GM06990 (cell line): ENCODE results near the gene IGFBP5.

Source experiments
- DNase-seq: peaks from one replicate; pipeline ENCODE4 v3.0.0-alpha.2; 2011; ENCODE audit not compliant: insufficient read length; ENCODE audit errors: extremely low read depth
- H3K27me3 ChIP-seq: replicated peaks from 2 replicates; pipeline ENCODE4 v1.6.0; 2011; ENCODE audit warnings: low read length; ENCODE audit not compliant: control insufficient read depth, insufficient read depth
- H3K36me3 ChIP-seq: 2 replicates; pipeline ENCODE4 v1.5.1; 2011; ENCODE audit warnings: low read length; ENCODE audit not compliant: control insufficient read depth, insufficient read depth
- H3K4me3 ChIP-seq: replicated peaks from 2 replicates; pipeline ENCODE4 v1.5.1; 2011; ENCODE audit warnings: low read depth, mild to moderate bottlenecking, control low read depth, low read length
- CTCF ChIP-seq: IDR thresholded peaks from 2 replicates; pipeline ENCODE4 v1.5.1; 2011; ENCODE audit warnings: low read length, control low read depth, mild to moderate bottlenecking, inconsistent platforms; ENCODE audit not compliant: insufficient read depth, poor library complexity, severe bottlenecking

Gene IGFBP5

DNA sequence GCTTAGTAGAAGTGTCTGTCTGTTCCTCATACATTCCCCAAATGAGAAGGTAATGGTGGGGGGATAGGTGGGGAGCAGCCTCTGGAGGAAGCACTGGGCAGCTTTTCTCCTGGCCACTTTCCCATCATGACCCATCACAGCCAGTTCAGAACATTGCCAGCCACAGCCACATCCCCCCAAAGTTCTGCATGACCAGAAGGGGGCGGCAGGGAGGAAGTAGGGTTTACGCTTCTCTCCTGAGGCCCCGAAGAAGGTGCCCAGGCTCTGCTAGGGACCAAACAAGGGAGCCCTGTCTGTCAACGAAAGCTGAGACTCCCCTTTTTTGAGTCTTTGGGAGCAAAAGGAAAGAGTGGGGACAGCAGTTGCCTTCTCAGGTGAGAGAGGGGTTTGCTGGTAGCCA lies 7.7 kb downstream of the IGFBP5 start:
- peak; percentile 55 for TF ChIP-seq CTCF
- Histone ChIP-seq H3K36me3 (no peaks in the 10 kb centered on the region), H3K4me3 (no peak overlapping the region), H3K27me3 (peaks cover under 1% of the 10 kb centered on the region)
- DNase-seq = no peak

- no peak for DNase-seq
- Histone ChIP-seq H3K36me3 (no peaks in the 10 kb centered on the region), H3K27me3 (no peaks in the 10 kb centered on the region; the same call in none of the 2 replicates), H3K4me3 (no peak overlapping the region)
- TF ChIP-seq CTCF = no peak
Observed at GRCh38 chr2:216687111-216687510, 8.2 kb downstream of the IGFBP5 start.

DNA sequence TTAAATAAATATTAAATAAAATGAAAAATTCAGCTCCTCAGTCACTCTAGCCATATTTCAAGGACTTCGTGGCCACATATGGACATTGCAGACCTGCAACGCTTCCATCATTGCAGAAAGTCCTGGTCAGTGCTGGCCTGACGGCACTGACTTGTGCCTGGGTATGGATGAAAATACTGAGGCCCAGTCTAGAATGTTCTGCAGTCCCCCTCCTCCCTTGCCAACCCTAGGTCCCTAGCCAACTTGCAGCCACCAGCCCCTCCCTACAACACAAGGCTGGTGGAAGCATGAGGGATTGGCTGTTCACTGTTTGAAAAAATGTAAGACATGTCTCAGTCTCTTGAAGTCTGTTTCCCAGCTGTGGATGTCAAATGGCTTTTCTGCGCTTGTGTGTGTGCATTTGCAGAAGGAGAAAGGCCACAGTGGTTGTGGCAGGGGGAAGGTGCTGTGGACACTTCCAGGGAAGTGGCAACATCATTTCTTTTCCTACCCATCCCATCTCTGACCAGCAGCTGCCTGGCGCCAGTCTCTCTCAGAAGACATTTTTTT lies 9.9 kb downstream of the IGFBP5 start:
- TF ChIP-seq CTCF = no peak
- no peaks in the 10 kb centered on the region for H3K36me3 ChIP-seq
- no peak overlapping the region for H3K4me3 ChIP-seq
- no peak for DNase-seq
- H3K27me3 ChIP-seq = no peaks in the 10 kb centered on the region; the same call in none of the 2 replicates

- DNase-seq = no peak
Observed at GRCh38 chr2:216683846-216684245, 11.5 kb downstream of the IGFBP5 start.

GRCh38 chr2:216681683-216682082 lies 13.7 kb downstream of the IGFBP5 start:
- Histone ChIP-seq H3K4me3 (no peak overlapping the region), H3K36me3 (no peaks in the 10 kb centered on the region), H3K27me3 (no peaks in the 10 kb centered on the region; the same call in none of the 2 replicates)
- TF ChIP-seq CTCF = no peak
- no peak for DNase-seq

More at GRCh38 chr2:216683846-216684245, 11.5 kb downstream of the IGFBP5 start:
- Histone ChIP-seq H3K36me3 (no peaks in the 10 kb centered on the region), H3K4me3 (no peak overlapping the region), H3K27me3 (no peaks in the 10 kb centered on the region; the same call in none of the 2 replicates)
- no peak for TF ChIP-seq CTCF

GRCh38 chr2:216680951-216681629 lies 14.3 kb downstream of the IGFBP5 start:
- H3K4me3 ChIP-seq = no peak overlapping the region
- no peak for TF ChIP-seq CTCF
- H3K36me3 ChIP-seq = no peaks in the 10 kb centered on the region
- H3K27me3 ChIP-seq = no peaks in the 10 kb centered on the region; the same call in none of the 2 replicates
- DNase-seq = no peak
